ENCODE data around the gene SDK2.
A peak's percentile ranks its signal among the peaks of the same experiment; 100 is the strongest.
"Not testable (repeated sequence)": the region's sequence is repeated elsewhere in the genome, so short reads cannot be mapped to it uniquely, and the experiment has no call there.

The SDK2 gene

GRCh38 chr17:73336408-73337329 lies 307.6 kb downstream of the SDK2 start:
- no peak for DNase-seq

GRCh38 chr17:73335591-73336407 lies 308.4 kb downstream of the SDK2 start:
- no peak for DNase-seq

- DNase-seq: no peak
Observed at GRCh38 chr17:73334771-73335513, 309.3 kb downstream of the SDK2 start.

GRCh38 chr17:73333445-73333844 lies 310.8 kb downstream of the SDK2 start:
- not testable (repeated sequence) for DNase-seq

GRCh38 chr17:73331060-73331459 lies 313.2 kb downstream of the SDK2 start:
- DNase-seq: no peak

- no peak for DNase-seq
Observed at GRCh38 chr17:73327676-73328075, 316.6 kb downstream of the SDK2 start.

GRCh38 chr17:73325527-73325842 lies 318.8 kb downstream of the SDK2 start:
- DNase-seq: no peak

- DNase-seq: no peak
Observed at GRCh38 chr17:73324711-73325526, 319.3 kb downstream of the SDK2 start.

- DNase-seq: no peak
Observed at GRCh38 chr17:73324160-73324475, 320.1 kb downstream of the SDK2 start.

- no peak for DNase-seq
Observed at GRCh38 chr17:73323409-73324159, 320.7 kb downstream of the SDK2 start.

- DNase-seq: no peak
Observed at GRCh38 chr17:73320601-73321264, 323.5 kb downstream of the SDK2 start.

- DNase-seq: no peak
Observed at GRCh38 chr17:73319766-73320165, 324.5 kb downstream of the SDK2 start.

- DNase-seq: no peak
Observed at GRCh38 chr17:73318836-73319235, 325.4 kb downstream of the SDK2 start.

- DNase-seq: no peak
Observed at GRCh38 chr17:73318427-73318813, 325.8 kb downstream of the SDK2 start.

- DNase-seq: no peak
Observed at GRCh38 chr17:73317513-73318426, 326.5 kb downstream of the SDK2 start.

GRCh38 chr17:73316919-73317505 lies 327.2 kb downstream of the SDK2 start:
- DNase-seq: peak in 1 of 2 donors; percentile 7

- DNase-seq: no peak
Observed at GRCh38 chr17:73315471-73315870, 328.8 kb downstream of the SDK2 start.

- DNase-seq: no peak
Observed at GRCh38 chr17:73313526-73314127, 330.6 kb downstream of the SDK2 start.

GRCh38 chr17:73312887-73313286 lies 331.4 kb downstream of the SDK2 start:
- DNase-seq: not testable (repeated sequence)

All from CD4-positive, alpha-beta T cell treated with Interleukin-1 beta for 1 hour (primary cell).